GM23248 (cell line): ENCODE results near the gene CDK13.
"Not testable (repeated sequence)": the region's sequence is repeated elsewhere in the genome, so short reads cannot be mapped to it uniquely, and the experiment has no call there.

ENCODE experiments used
- EZH2 ChIP-seq: fragments of 200-600 bp; sonication (generic); IDR thresholded peaks from 2 replicates; pipeline ENCODE4 v1.6.1; 2018; ENCODE audit warnings: antibody characterized with exemption, mild to moderate bottlenecking; ENCODE audit not compliant: insufficient read depth, poor library complexity, severe bottlenecking
- EZH2phosphoT487 ChIP-seq: fragments of 200-600 bp; sonication (generic); IDR thresholded peaks from 2 replicates; pipeline ENCODE4 v1.6.1; 2018; ENCODE audit warnings: antibody characterized with exemption, moderate library complexity, mild to moderate bottlenecking, low read depth; ENCODE audit not compliant: insufficient read depth

- TF ChIP-seq EZH2, EZH2phosphoT487: not testable (repeated sequence)
These were observed 168.1 kb downstream of the CDK13 start for GRCh38 chr7:40118201-40118600.
